Tibial nerve (tissue), 4 donors: ENCODE data around the gene IL21R. TPM values are rescaled to one million over a fixed set of nuclear protein-coding genes. Genes with fewer than 3 reads are reported as not detected.

Experiments used
- DNase-seq, 2 donors: peaks; one replicate each; pipeline ENCODE4 v3.0.0-alpha.2; 2019; ENCODE audit warnings: low spot score in 2 of 2
- H3K27ac ChIP-seq, 4 donors: fragments of 200-600 bp; sonication (generic) in 3 of 4; one replicate each; pipeline ENCODE4 v1.5.1; 2017 to 2019; ENCODE audit warnings: mild to moderate bottlenecking in 1 of 4
- H3K27me3 ChIP-seq, 2 donors: fragments of 200-600 bp; sonication (generic) in 1 of 2; one replicate each; pipeline versions ENCODE4 v1.5.1 to v1.6.0; 2017 to 2019
- H3K36me3 ChIP-seq, 3 donors: fragments of 200-600 bp; sonication (generic); one replicate each; pipeline ENCODE4 v1.5.1; 2018 to 2019
- H3K4me1 ChIP-seq, 4 donors: fragments of 200-600 bp; sonication (generic) in 3 of 4; one replicate each; pipeline ENCODE4 v1.5.1; 2017 to 2019
- H3K4me3 ChIP-seq, 4 donors: fragments of 200-600 bp; sonication (generic) in 3 of 4; one replicate each; pipeline ENCODE4 v1.5.1; 2017 to 2019; ENCODE audit warnings: mild to moderate bottlenecking in 1 of 4, moderate library complexity in 1 of 4
- H3K9me3 ChIP-seq, 4 donors: fragments of 200-600 bp; sonication (generic) in 3 of 4; one replicate each; pipeline ENCODE4 v1.5.1; 2017 to 2019
- EP300 ChIP-seq, 2 donors: sonication (generic); formaldehyde crosslinking; IDR thresholded peaks; one replicate each; pipeline ENCODE4 v1.6.1; 2017; ENCODE audit warnings: antibody characterized with exemption in 2 of 2, mild to moderate bottlenecking in 1 of 2
- POLR2A ChIP-seq, 2 donors: fragments of 450-650 bp; IDR thresholded peaks; one replicate each; pipeline ENCODE4 v1.6.1; 2017; ENCODE audit warnings: antibody characterized with exemption in 2 of 2, mild to moderate bottlenecking in 2 of 2, moderate library complexity in 2 of 2
- WGBS, 2 donors: methylation state at CpG; one replicate each; pipeline ENCODE4 v1.1.5; 2018; 5-methylcytosine and 5-hydroxymethylcytosine counted together
- total RNA-seq, 4 donors: library from RNA; depleted of rRNA; stranded (reverse); fragments of >200 nt; gene quantifications; one replicate each; pipeline ENCODE4 v1.1.0, GENCODE V29; 2016
- TF ChIP-seq, protein P1 (sequence below), 5 experiments: fragments of 200-600 bp in 3 of 5; fragments of 450-650 bp in 2 of 5; sonication (generic) in 3 of 5; IDR thresholded peaks; one replicate each; pipeline ENCODE4 v1.5.1; 2016 to 2019; ENCODE audit warnings: antibody characterized with exemption in 5 of 5, mild to moderate bottlenecking in 3 of 5, moderate library complexity in 2 of 5

The IL21R gene
- total RNA-seq, 4 donors from 2014 or later = 0.21 to 1.2 TPM; not detected in 2

DNA sequence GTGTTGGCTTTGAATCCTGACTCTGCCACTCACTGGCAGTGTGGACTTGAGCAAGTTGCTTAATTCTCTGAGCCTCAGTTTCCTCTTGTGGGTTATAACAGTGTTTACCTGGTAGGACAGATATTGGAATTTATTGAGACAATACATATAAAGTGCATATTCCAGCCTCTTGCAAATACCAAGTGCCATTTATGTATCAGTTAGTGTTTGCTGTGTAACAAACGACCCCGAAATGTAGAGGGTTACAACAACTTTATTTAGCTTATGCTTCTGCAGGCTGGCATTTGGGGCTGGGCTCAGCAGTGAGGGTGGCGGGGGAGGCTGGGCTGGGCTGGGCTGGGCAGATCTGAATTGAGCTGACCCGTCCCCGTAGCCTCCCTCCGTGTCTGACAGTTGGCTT lies 42.4 kb upstream of the IL21R start:
- no peaks in the 10 kb centered on the region for H3K27me3 ChIP-seq
- no peak overlapping the region for H3K27ac ChIP-seq
- no peak overlapping the region for H3K4me3 ChIP-seq
- TF ChIP-seq, protein P1, sequence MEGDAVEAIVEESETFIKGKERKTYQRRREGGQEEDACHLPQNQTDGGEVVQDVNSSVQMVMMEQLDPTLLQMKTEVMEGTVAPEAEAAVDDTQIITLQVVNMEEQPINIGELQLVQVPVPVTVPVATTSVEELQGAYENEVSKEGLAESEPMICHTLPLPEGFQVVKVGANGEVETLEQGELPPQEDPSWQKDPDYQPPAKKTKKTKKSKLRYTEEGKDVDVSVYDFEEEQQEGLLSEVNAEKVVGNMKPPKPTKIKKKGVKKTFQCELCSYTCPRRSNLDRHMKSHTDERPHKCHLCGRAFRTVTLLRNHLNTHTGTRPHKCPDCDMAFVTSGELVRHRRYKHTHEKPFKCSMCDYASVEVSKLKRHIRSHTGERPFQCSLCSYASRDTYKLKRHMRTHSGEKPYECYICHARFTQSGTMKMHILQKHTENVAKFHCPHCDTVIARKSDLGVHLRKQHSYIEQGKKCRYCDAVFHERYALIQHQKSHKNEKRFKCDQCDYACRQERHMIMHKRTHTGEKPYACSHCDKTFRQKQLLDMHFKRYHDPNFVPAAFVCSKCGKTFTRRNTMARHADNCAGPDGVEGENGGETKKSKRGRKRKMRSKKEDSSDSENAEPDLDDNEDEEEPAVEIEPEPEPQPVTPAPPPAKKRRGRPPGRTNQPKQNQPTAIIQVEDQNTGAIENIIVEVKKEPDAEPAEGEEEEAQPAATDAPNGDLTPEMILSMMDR (IDR thresholded peaks at IDR 0.05) = no peak
- no peak for DNase-seq
- no peaks in the 10 kb centered on the region for H3K9me3 ChIP-seq
- no peaks in the 10 kb centered on the region for H3K4me1 ChIP-seq
- H3K36me3 ChIP-seq = peaks cover 0 to 69% (median 2%) of the 10 kb centered on the region in 3 donors
- 84 to 92% methylated on average over 6 of the region's 6 CpGs for WGBS, 2 donors

DNA sequence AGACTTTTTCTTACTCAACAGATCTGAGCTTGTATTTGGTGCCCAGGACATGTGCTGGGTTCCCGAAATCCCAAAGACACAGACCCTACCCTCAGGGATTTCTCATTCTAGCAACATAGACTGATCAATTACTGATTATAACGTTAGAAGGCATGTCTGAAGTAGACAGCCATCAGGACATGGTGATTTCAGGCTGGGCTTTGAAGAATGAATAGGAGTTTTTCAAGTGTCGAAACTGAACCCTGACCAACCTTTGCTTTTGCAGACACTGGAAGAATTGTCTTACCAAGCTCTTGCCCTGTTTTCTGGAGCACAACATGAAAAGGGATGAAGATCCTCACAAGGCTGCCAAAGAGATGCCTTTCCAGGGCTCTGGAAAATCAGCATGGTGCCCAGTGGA lies 40.0 kb upstream of the IL21R start:
- Histone ChIP-seq H3K27ac (no peak overlapping the region), H3K36me3 (peaks cover 0 to 52% (median 2%) of the 10 kb centered on the region in 3 donors), H3K4me1 (peaks cover 0 to 1% (median under 1%) of the 10 kb centered on the region in 4 donors), H3K27me3 (no peaks in the 10 kb centered on the region), H3K4me3 (no peak overlapping the region), H3K9me3 (no peaks in the 10 kb centered on the region)
- 85 to 95% methylated on average over 3 of the region's 3 CpGs for WGBS, 2 donors
- no peak for DNase-seq
- TF ChIP-seq EP300 (IDR thresholded peaks at IDR 0.05) (no peak), POLR2A (IDR thresholded peaks at IDR 0.05) (no peak)
- TF ChIP-seq, protein P1 (IDR thresholded peaks at IDR 0.05) = no peak

- H3K4me1 ChIP-seq = peaks cover 0 to 8% (median 6%) of the 10 kb centered on the region in 4 donors
- no peaks in the 10 kb centered on the region for H3K9me3 ChIP-seq
- H3K4me3 ChIP-seq = no peak overlapping the region
- DNase-seq = no peak
- H3K27ac ChIP-seq = no peak overlapping the region
- no peak for TF ChIP-seq EP300 (IDR thresholded peaks at IDR 0.05)
- TF ChIP-seq, protein P1 (IDR thresholded peaks at IDR 0.05) = no peak
- no peak for TF ChIP-seq POLR2A (IDR thresholded peaks at IDR 0.05)
- peaks cover 0 to 49% (median 2%) of the 10 kb centered on the region in 3 donors for H3K36me3 ChIP-seq
- no peaks in the 10 kb centered on the region for H3K27me3 ChIP-seq
- WGBS, 2 donors = 89 to 93% methylated on average over 13 to 14 of the region's 16 CpGs
Observed at GRCh38 chr16:27362570-27363245, 39.3 kb upstream of the IL21R start.

DNA sequence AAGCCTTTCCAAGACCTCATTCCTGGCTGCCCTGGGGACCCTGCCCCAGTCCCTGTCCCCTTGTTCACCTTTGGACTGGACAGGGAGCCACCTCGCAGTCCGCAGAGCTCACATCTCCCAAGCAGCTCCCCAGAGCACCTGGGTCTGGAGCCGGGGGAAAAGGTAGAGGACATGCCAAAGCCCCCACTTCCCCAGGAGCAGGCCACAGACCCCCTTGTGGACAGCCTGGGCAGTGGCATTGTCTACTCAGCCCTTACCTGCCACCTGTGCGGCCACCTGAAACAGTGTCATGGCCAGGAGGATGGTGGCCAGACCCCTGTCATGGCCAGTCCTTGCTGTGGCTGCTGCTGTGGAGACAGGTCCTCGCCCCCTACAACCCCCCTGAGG lies 38.7 kb upstream of the IL21R start:
- Histone ChIP-seq H3K36me3 (peaks cover 0 to 48% (median 2%) of the 10 kb centered on the region in 3 donors), H3K4me3 (no peak overlapping the region)
- 88 to 96% methylated on average over 5 of the region's 5 CpGs for WGBS, 2 donors

DNA sequence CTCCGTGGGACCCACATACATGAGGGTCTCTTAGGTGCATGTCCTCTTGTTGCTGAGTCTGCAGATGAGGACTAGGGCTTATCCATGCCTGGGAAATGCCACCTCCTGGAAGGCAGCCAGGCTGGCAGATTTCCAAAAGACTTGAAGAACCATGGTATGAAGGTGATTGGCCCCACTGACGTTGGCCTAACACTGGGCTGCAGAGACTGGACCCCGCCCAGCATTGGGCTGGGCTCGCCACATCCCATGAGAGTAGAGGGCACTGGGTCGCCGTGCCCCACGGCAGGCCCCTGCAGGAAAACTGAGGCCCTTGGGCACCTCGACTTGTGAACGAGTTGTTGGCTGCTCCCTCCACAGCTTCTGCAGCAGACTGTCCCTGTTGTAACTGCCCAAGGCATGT lies 38.2 kb upstream of the IL21R start:
- Histone ChIP-seq H3K4me1 (peaks cover 0 to 15% (median 8%) of the 10 kb centered on the region in 4 donors), H3K27me3 (no peaks in the 10 kb centered on the region), H3K36me3 (peaks cover 0 to 42% (median 2%) of the 10 kb centered on the region in 3 donors), H3K27ac (no peak overlapping the region), H3K4me3 (no peak overlapping the region), H3K9me3 (no peaks in the 10 kb centered on the region)
- WGBS, 2 donors = 74 to 76% methylated on average over 7 to 9 of the region's 9 CpGs
- DNase-seq = no peak
- TF ChIP-seq, protein P1 (IDR thresholded peaks at IDR 0.05) = no peak
- TF ChIP-seq POLR2A (IDR thresholded peaks at IDR 0.05) = no peak

More for the DNA sequence above, 38.7 kb upstream of the IL21R start:
- TF ChIP-seq EP300 (IDR thresholded peaks at IDR 0.05) (no peak), POLR2A (IDR thresholded peaks at IDR 0.05) (no peak)
- TF ChIP-seq, protein P1 (IDR thresholded peaks at IDR 0.05) = no peak
- no peak for DNase-seq
- H3K9me3 ChIP-seq = no peaks in the 10 kb centered on the region
- H3K27ac ChIP-seq = no peak overlapping the region
- H3K27me3 ChIP-seq = no peaks in the 10 kb centered on the region
- H3K4me1 ChIP-seq = peaks cover 0 to 14% (median 8%) of the 10 kb centered on the region in 4 donors
